HG03175 (cell line): ENCODE data around the gene MGMT.

Source experiments
- ATAC-seq: cut with Tn5 transposase; IDR thresholded peaks from one replicate; pipeline ENCODE4 v1.9.1; 2021; ENCODE audit warnings: mild to moderate bottlenecking, moderate library complexity; ENCODE audit not compliant: unreplicated experiment

The MGMT gene

GRCh38 chr10:129615921-129616525 is 149.0 kb downstream of the MGMT start:
- ATAC-seq = no peak

DNA sequence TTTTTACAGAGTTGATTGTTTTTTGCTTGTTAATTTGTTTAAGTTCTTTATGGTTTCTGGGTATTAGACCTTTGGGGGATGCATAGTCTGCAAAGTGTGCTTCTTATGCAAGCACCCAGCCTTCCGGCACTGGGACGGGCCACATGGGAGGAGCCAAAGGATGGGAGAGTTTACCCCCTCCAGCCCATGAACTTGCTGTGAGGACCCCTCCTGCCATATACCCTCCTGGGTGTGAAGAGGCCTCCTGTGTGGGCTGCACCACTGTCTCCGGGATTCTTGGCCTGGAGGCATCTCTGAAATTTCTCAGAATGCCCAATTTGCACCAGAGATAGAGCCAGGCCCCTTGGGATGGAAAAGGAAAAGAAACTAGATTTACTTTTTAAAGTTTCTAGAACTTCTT is 150.7 kb downstream of the MGMT start:
- ATAC-seq = no peak

GRCh38 chr10:129621062-129621461 is 154.0 kb downstream of the MGMT start:
- ATAC-seq = no peak

DNA sequence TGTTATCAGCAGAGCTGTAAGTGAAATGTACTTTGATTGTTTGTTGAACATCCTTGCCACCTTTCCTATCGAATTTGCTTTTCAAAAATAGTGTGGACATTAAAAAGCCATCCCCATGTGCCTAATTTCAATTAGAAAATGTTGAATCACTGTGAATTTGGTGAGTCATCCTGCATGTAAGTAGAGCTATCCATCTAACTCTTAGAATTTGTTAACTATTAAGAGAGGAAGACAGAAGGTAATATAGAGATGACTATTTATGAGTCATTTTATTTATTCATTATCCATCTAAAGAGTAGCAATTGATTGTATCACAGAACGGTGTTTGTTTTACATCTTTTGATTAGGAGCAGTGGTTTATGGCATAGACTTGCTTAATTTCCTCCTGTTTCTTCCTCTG is 154.7 kb downstream of the MGMT start:
- ATAC-seq = no peak

DNA sequence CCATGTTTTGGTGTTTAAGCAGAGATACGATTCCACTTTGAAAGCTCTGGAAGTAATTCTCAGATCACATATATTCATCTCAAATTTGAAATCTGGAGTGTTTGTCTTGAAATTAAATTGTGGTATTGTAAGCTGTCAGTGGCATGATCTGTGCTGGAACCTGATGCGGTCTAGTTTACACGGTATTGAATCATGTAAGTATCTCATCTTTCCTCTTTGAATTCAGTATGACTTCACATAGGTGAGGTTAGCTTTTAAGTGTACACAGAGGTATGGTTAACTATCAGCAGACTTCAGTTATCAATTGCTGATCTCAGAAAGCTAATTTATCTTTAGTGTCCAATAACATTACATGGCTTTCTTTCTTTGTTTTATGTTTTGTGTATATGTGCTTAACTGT is 155.2 kb downstream of the MGMT start:
- no peak for ATAC-seq

DNA sequence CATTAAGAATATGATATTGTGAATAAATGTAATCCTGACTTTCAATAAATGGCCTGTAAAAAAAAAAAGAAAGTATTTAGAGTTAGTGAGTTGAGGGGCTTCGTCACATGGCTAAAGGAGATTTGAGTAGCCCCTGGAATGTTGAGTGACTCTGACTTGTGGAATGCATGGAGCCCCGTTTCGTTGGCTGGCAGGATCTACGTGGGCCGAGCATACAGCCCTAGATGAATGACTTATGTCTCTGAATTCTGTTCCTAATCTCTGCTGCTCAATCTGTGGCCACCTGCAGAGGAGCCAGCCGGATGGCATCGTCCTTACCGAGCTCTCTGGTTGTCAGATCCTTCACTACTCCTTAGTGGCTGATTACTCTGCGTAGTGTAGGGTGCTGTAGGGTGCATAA is 155.7 kb downstream of the MGMT start:
- ATAC-seq = no peak

DNA sequence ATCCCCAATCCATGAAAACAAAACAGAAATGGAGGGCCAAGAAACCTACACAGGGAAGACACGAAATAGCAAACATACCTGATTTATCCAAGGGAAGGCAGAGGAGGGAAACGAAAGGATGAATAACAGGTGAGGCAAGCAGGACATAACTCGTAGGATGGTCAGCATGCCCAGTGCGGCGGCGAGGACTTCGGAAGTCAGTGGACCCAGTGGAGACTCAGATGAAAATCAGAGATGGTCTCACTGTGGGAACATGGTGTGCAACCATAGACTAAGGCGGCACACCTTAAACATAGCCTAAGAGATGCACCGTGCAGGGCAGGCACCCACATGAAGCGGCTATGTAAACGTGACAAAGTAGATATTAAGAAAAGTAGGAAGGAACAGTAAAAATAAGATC is 157.5 kb downstream of the MGMT start:
- ATAC-seq = no peak

DNA sequence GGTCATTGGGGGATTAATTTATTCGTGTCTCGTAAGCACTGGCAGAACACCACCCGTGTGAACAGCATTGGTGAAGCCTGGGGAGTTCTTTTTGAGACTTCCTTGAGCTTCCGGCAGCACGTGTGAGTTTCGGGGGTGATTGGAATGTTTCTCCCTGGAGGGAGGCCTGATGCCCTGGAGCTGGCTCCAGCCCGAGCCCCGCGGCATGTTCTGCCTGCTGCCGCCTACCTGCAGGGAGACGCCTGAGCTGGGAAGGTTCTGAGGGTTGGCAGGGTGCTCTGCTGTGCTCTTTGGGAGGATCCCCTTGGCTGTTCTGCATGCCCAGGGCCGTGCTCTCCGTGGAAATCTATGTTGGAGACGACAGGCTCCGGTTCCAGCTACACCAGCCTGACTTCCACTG is 159.3 kb downstream of the MGMT start:
- ATAC-seq = no peak

- ATAC-seq = no peak
Observed at GRCh38 chr10:129626796-129627435, 159.9 kb downstream of the MGMT start.

DNA sequence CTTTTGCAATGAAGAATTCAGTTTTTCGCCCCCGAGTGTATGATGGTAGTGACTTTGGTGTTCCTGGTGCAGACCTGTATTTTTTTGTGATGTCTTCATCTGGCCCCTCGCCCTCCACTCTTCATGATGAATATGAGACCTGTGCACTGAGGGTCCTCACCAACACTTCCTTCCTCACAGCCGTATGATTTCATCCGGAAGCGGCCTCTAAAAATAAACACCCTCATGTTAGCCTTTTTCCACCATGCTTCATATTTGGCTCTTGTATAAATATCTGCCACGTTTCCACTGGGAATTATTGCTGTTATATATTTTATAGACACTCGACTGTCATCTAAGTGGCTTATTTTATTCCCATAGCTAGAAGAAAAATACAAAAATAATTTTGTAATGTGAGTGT is 160.4 kb downstream of the MGMT start:
- ATAC-seq = no peak

DNA sequence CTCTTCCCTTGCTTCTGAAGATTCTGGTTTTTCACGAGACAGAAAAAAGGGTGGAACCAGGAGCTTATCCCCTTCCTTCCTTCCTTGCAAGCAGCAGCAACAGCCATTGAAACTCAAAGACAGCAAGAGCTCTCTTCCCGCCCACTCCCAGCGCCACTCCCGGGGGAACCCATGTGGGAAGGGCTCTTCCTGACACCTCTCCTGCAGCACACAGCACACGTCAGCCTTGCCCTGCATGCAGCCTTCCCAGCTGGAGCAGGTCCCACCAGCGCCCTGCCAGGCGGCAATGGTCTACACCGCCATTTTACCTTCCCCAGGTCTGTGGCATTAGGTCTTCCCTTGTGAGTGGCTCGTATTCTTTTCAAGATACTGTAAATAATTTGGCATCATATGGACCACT is 161.8 kb downstream of the MGMT start:
- ATAC-seq = no peak

- ATAC-seq = no peak
Observed at GRCh38 chr10:129629911-129630310, 162.9 kb downstream of the MGMT start.

DNA sequence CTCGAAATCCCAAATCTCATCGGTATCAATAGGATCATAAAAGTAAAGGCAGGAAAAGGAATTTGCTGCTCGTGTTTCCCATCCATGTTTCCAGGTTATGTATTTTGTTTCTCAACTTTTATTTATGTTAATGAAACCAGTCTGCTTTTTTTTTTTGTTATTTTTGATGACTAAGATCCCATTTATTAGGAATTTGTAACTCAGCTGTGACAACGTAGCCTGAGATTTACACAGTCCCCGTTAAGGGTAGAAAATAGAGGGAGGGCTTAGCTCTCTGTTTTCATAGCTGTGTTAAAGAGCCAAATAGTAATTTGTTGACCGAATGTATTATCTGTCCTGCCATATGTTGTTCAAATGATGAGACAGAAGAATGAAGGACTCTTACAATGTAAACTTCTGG is 164.0 kb downstream of the MGMT start:
- no peak for ATAC-seq

DNA sequence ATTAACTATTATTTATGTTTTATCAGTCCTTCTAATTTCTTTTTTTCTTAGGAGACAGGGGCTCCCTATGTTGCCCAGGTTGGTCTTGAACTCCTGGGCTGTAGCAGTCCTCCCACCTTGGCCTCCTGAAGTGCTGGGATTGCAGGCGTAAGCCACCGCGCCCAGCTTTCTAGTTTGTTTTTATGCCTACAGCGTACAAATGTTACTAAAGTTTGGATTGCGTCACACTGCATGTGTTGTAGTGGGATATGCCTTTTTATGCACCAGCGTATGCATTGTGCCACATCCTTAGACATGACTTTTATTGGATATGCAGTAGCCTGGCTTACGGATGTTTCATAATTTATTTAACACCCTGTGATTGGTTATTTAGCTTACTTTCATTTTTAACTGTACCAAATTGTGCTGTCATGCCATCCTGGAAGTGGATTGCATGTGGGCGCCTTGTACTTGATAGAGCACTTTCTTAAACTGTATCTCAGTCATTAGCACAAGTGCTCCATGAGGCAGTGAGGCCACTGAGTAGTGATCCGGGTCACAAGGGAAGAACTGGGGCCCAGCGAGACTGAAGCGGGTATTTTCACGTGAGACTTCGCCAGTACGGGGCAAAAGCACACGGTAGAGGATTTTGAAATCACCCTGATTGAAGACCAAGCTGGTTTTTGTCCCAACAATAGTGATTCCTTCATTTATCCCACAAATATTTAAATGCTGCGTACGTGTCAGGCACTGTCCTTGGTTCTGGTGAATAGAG is 165.0 kb downstream of the MGMT start:
- no peak for ATAC-seq

- no peak for ATAC-seq
Observed at GRCh38 chr10:129637010-129637409, 170.0 kb downstream of the MGMT start.

DNA sequence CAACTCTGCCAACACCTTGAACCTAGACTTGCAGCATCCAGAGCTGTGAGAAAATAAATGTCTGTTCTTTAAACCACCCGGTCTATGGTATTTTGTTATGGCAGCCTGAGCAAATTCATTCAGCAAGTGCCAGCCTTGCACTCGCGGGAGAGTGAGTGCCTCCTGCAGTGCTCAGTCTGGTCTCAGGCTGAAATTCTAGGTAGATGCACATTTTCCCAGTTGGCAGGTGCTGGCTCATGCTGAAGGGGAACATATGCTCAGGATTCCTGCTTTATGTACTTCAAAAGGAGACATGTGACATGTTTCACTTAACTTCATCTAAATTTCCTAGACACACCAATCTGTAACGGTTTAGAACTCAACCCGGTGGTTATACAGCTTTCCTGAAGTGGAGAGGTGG is 170.8 kb downstream of the MGMT start:
- no peak for ATAC-seq

GRCh38 chr10:129641351-129641750 is 174.3 kb downstream of the MGMT start:
- no peak for ATAC-seq

DNA sequence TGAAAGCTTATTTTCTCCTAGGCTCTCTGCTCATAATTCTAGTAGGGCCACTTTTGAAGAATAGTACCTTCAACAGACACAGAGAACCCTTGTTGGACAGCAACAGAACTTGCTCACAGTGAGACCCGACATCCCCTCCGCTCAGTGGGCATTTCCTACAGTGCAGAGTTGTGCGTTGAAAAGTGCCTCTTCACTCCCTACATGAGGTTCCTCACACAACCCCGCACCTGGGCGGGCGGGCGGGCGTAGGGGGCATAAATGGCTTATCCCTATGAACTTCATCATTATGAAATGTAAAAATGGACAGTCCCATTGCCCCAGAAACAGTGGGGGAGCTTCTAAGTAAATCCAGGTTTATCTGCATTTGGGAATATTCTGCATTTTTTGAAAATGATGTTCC is 174.9 kb downstream of the MGMT start:
- ATAC-seq = no peak

DNA sequence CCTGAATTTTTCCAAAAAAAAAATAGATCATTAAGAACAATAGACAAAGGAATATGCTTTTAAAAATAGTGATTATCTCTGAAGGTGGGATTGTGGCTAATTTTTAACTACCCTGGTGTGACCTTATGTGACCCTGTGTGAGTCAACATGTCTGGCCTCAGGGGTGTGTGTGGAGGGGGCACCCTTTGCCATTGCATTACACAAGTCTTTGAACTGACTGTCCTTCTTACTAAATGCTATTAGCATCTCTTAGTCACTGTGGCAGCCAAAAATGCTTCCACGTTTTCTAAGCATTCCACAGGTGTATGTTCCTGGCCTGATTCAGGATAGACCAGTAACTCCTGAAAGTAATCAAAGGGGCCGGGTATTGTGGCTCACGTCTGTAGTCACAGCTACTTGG is 175.4 kb downstream of the MGMT start:
- ATAC-seq = no peak

- no peak for ATAC-seq
Observed at GRCh38 chr10:129643266-129643665, 176.2 kb downstream of the MGMT start.

- ATAC-seq = no peak
Observed at GRCh38 chr10:129645487-129645886, 178.4 kb downstream of the MGMT start.

DNA sequence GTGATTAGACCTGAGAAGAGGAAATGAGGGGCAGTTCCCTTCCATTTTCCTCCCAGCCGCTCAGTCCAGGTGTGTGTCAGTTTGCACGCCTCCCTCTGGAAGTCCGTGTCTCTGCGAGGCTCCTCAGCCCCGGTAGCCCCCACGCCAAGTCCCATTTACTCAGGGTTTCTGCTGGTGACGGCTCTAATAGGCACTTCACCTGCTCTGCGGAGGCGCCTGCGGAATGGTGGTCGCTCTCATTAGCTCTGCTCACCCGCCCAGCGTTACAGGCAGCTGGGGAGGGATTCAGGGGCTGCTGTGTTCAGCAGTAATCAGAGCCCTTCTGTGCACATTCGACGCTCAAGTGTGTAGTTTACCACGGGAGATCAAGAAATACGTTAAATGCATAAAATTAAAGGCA is 179.9 kb downstream of the MGMT start:
- ATAC-seq = no peak
